Endothelial cell of umbilical vein (primary cell): Measurements from ENCODE around the gene GPS1.

Experiments used
- JUN ChIP-seq: IDR thresholded peaks from 2 replicates; pipeline ENCODE4 v1.6.1; 2011; ENCODE audit warnings: borderline replicate concordance, low read depth; ENCODE audit not compliant: insufficient read length, insufficient read depth
- TF ChIP-seq, protein P1 (sequence below), 2 donors: IDR thresholded peaks; 1 replicate in 1 of 2; 2 replicates in 1 of 2; pipeline ENCODE4 v1.5.1; 2011; ENCODE audit warnings: low read length in 2 of 2, mild to moderate bottlenecking in 2 of 2, moderate library complexity in 2 of 2, control low read depth in 1 of 2, inconsistent platforms in 1 of 2, low read depth in 1 of 2; ENCODE audit not compliant: insufficient read depth in 1 of 2; ENCODE audit errors: extremely low read depth in 1 of 2

DNA sequence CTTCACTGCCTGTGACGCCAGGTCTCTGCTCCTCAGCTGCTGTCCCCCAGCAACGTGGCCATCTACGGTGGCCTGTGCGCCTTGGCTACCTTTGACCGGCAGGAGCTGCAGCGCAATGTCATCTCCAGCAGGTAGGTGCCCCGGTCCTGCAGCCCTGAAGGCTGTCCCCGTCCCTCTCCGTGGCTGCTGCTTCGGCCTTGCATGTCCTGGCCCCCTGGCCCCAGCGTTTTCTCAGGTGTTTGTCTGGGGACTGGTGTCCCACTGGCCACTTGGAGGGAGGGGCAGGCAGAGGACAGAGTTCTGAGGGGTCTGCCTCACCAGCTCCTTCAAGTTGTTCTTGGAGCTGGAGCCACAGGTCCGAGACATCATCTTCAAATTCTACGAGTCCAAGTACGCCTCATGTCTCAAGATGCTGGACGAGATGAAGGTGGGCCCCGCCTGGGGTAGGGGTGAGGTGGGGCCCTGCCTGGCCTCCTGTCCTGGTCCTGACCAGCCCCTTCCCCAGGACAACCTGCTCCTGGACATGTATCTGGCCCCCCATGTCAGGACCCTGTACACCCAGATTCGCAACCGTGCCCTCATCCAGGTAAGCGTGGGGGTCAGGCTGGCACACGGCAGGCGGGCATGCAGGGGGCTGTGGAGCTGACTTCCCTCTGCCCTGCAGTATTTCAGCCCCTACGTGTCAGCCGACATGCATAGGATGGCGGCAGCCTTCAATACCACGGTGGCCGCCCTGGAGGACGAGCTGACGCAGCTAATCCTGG lies 4.4 kb downstream of the GPS1 start:
- TF ChIP-seq, protein P1, sequence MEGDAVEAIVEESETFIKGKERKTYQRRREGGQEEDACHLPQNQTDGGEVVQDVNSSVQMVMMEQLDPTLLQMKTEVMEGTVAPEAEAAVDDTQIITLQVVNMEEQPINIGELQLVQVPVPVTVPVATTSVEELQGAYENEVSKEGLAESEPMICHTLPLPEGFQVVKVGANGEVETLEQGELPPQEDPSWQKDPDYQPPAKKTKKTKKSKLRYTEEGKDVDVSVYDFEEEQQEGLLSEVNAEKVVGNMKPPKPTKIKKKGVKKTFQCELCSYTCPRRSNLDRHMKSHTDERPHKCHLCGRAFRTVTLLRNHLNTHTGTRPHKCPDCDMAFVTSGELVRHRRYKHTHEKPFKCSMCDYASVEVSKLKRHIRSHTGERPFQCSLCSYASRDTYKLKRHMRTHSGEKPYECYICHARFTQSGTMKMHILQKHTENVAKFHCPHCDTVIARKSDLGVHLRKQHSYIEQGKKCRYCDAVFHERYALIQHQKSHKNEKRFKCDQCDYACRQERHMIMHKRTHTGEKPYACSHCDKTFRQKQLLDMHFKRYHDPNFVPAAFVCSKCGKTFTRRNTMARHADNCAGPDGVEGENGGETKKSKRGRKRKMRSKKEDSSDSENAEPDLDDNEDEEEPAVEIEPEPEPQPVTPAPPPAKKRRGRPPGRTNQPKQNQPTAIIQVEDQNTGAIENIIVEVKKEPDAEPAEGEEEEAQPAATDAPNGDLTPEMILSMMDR (IDR thresholded peaks at IDR 0.05; ENCODE audit: extremely low read depth in 1 of 2, insufficient read depth in 1 of 2, low read depth in 1 of 2, low read length in 2 of 2), result no peak
- no peak for TF ChIP-seq JUN
